CD4-positive, alpha-beta T cell (primary cell): ENCODE data around the gene ULK2. TPM values are rescaled to one million over a fixed set of nuclear protein-coding genes. Genes with fewer than 3 reads are reported as not detected.

Experiments used
- ATAC-seq: fragments of 200-7000 bp; cut with Tn5 transposase; one replicate; pipeline ENCODE4 v1.10.0; 2022; ENCODE audit warnings: mild to moderate bottlenecking; ENCODE audit not compliant: poor library complexity
- CTCF ChIA-PET: fragments of 350-600 bp; sonication (Branson Sonifier 250); formaldehyde crosslinking; loops from one replicate; lab custom pipeline; 2021; ENCODE audit warnings: antibody characterized with exemption, inconsistent platforms; lab: Charles Lee
- POLR2A ChIA-PET: fragments of 350-600 bp; sonication (Branson Sonifier 250); formaldehyde crosslinking; loops from one replicate; lab custom pipeline; 2021; ENCODE audit warnings: antibody characterized with exemption, inconsistent platforms; lab: Charles Lee
- DNase-seq, 14 experiments: peaks; one replicate each; pipeline ENCODE4 v3.0.0-alpha.2; 2013 to 2020; ENCODE audit warnings: mixed read lengths in 2 of 14
- H3K27ac ChIP-seq, 2 donors: one replicate each; pipeline versions ENCODE4 v1.5.1 to v1.7.0; 2013; ENCODE audit warnings: low read length in 2 of 2, low read depth in 1 of 2, mild to moderate bottlenecking in 1 of 2
- H3K27me3 ChIP-seq, 2 experiments: 1 replicate in 1 of 2; 2 replicates in 1 of 2; pipeline versions ENCODE4 v1.6.1 to v1.7.0; 2013; ENCODE audit warnings: low read length in 2 of 2, control low read depth in 1 of 2, mild to moderate bottlenecking in 1 of 2, moderate library complexity in 1 of 2; ENCODE audit not compliant: insufficient read depth in 2 of 2, control insufficient read depth in 1 of 2
- H3K36me3 ChIP-seq: one replicate; pipeline ENCODE4 v1.6.1; 2013; ENCODE audit warnings: low read length, control low read depth; ENCODE audit not compliant: insufficient read depth
- H3K4me1 ChIP-seq: one replicate; pipeline ENCODE4 v1.6.1; 2013; ENCODE audit warnings: low read length, control low read depth; ENCODE audit not compliant: insufficient read depth
- H3K4me3 ChIP-seq: one replicate; pipeline ENCODE4 v1.5.1; 2013; ENCODE audit warnings: mild to moderate bottlenecking, low read length, moderate library complexity
- H3K9me3 ChIP-seq, 2 experiments: 1 replicate in 1 of 2; 2 replicates in 1 of 2; pipeline versions ENCODE4 v1.6.1 to v1.7.0; 2013; ENCODE audit warnings: low read length in 2 of 2, mild to moderate bottlenecking in 2 of 2, control low read depth in 1 of 2, moderate library complexity in 1 of 2; ENCODE audit not compliant: control insufficient read depth in 1 of 2, insufficient read depth in 1 of 2
- H3K27ac Mint-ChIP-seq: one replicate; pipeline ENCODE4 v1.8.0; 2020; ENCODE audit warnings: mixed read lengths
- H3K27me3 Mint-ChIP-seq: one replicate; pipeline ENCODE4 v1.8.0; 2021; ENCODE audit warnings: mixed read lengths
- H3K36me3 Mint-ChIP-seq: one replicate; pipeline ENCODE4 v1.8.0; 2021; ENCODE audit warnings: low read depth, mixed read lengths
- H3K4me1 Mint-ChIP-seq: one replicate; pipeline ENCODE4 v1.8.0; 2021; ENCODE audit warnings: low read depth, mixed read lengths
- H3K4me3 Mint-ChIP-seq: one replicate; pipeline ENCODE4 v1.8.0; 2020; ENCODE audit warnings: mild to moderate bottlenecking, mixed read lengths
- H3K9me3 Mint-ChIP-seq: one replicate; pipeline ENCODE4 v1.8.0; 2020; ENCODE audit warnings: mixed read lengths
- intact Hi-C, 2 experiments: fragments of 100-400 bp; cut with DNase I in 1 of 2; cut with micrococcal nuclease in 1 of 2; formaldehyde crosslinking; loops; one replicate each; pipeline versions ENCODE4 v1.15.1 to v1.9.0; 2023 to 2025; cut with DNase I, micrococcal nuclease
- total RNA-seq, 174 experiments: library from RNA in 2 of 174; stranded (reverse) in 2 of 174; gene quantifications; one replicate each; pipeline ENCODE4 v1.2.3 and lab custom pipeline; 2021 to 2026
- TF ChIP-seq, protein P1 (sequence below): fragments of 200-600 bp; IDR thresholded peaks from one replicate; pipeline ENCODE4 v1.8.0; 2022; ENCODE audit warnings: antibody characterized with exemption, mild to moderate bottlenecking

Gene ULK2
- total RNA-seq, 2 experiments from 2014 or later: 17.1 to 18.3 TPM

DNA sequence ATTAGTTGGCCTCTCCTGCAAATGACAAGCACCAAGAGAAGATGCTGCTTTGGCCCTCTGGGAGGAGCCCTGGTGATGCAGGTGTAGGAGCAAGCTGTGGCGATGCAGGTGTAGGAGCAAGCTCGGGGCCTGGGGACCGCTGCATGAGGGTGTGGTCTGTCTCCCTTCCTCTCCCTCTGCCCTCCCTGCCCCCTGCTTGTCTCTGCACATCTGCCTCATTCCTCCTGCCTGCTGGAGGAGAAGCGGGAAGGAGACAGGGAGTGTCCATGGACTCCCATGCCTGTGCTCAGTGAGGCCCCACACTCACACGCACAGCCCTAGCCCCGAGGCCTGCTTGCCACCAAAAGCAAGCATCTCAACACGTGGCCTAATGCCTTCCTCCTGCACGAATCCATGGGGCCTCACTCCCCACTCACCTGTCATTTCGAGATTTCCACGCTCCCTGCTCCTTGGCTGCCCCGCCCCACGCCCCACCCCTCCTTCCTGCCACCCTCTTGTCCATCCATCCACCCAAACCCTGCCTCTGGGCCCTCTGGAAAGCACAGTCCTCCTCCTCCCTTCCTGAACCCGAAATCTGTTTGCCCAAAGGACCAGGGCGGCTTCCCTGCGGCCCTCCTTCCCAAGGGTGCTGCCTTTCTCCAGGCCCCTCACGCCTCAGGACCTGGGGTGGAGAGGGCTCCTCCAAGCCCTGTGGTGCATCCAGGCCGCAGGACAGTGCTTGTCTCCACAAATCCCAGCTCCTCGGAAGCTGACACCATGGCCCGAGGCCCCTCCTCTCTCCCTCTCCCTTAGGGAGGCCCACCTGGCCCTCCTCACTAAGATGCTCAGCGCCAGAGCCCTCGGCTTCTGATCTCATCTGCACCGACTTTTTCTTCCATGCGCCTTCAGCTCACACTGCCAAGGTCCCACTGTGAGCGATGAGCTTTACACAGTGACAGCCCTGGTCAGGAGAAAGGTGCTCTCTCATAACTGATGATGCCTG lies 107.9 kb downstream of the ULK2 start:
- Histone ChIP-seq H3K27me3 (peaks cover 0 to 5% of the 10 kb centered on the region in 2 experiments), H3K9me3 (no peaks in the 10 kb centered on the region), H3K27ac (no peak overlapping the region), H3K4me3 (no peak overlapping the region), H3K36me3 (no peaks in the 10 kb centered on the region), H3K4me1 (peaks cover 4% of the 10 kb centered on the region)
- Mint-ChIP-seq H3K27ac (no peak overlapping the region), H3K4me1 (peaks cover 6% of the 10 kb centered on the region), H3K4me3 (no peak overlapping the region), H3K36me3 (no peaks in the 10 kb centered on the region), H3K27me3 (peaks cover 8% of the 10 kb centered on the region), H3K9me3 (no peaks in the 10 kb centered on the region)
- ATAC-seq (no peak), DNase-seq (no peak)
- intact Hi-C loops: loop anchor here in 1 of 2 experiments (5.0 kb wide), 1 partner anchor 113 kb away; the partner anchor contains the start of gene ALDH3A2
- TF ChIP-seq, protein P1, sequence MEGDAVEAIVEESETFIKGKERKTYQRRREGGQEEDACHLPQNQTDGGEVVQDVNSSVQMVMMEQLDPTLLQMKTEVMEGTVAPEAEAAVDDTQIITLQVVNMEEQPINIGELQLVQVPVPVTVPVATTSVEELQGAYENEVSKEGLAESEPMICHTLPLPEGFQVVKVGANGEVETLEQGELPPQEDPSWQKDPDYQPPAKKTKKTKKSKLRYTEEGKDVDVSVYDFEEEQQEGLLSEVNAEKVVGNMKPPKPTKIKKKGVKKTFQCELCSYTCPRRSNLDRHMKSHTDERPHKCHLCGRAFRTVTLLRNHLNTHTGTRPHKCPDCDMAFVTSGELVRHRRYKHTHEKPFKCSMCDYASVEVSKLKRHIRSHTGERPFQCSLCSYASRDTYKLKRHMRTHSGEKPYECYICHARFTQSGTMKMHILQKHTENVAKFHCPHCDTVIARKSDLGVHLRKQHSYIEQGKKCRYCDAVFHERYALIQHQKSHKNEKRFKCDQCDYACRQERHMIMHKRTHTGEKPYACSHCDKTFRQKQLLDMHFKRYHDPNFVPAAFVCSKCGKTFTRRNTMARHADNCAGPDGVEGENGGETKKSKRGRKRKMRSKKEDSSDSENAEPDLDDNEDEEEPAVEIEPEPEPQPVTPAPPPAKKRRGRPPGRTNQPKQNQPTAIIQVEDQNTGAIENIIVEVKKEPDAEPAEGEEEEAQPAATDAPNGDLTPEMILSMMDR: no peak
- POLR2A ChIA-PET: no interaction called here
- CTCF ChIA-PET: interaction anchor here (1.3 kb wide), 1 partner anchor 15 kb away, joined by 5 read pairs; no protein-coding TSS in a partner anchor

DNA sequence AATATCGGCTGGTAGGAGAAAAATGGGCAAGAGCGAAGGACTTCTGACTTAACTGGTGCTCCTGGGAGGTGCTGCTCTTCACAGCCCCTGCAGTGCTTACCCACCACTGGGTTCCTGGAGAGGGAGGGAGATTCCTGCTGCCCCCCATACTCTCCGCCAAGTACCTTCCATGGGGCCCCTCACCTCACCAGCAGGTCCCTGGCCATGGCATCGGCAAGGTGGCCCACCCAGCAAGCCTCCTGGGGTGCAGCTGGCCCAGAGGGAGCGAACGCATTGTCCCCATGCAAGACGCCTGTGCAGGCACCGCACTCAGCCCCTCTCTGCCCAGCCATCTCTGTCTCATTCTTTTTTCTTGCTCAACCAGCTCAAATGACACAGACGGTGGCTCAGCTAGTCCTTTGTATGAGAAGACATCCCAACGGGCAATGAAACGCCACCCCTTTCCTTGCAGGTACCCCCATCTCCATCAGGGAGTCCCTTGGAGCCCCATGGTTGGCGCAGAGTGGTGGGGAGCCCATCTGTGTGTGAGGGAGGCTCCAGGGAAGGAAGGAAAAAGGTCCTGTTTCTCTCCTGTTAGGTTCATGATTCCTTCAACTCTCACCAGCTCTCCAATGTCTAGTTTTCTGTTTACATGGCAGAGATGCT lies 110.1 kb downstream of the ULK2 start:
- H3K27me3 ChIP-seq: peaks cover 0 to 5% of the 10 kb centered on the region in 2 experiments
- DNase-seq: no peak
- H3K4me1 Mint-ChIP-seq: peaks cover 2% of the 10 kb centered on the region

DNA sequence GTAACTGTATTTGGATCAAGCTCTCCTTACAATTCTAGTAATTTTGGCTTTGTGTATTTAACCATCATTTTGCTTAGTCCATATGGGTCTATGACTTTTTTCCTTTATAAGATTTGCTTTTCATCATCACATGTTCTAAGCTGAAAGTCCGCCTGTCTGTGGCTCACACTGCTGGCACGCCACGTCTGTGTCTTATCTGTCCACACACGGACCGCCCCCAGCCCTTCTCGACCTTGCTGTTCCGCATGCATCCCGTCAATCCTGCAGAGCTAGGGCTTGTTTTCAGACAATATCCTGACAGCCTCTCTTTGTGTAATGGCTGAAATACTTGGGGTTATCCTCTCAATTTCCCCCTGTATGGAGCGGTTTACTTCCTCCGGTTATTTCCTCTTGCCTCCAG lies 111.2 kb downstream of the ULK2 start:
- TF ChIP-seq, protein P1: no peak
- ChIA-PET CTCF (interaction anchor here (2.0 kb wide), 1 partner anchor 12 kb away, joined by 6 read pairs; no protein-coding TSS in a partner anchor), POLR2A (interaction anchor here (1.1 kb wide), 1 partner anchor 15 kb away, joined by 3 read pairs; no protein-coding TSS in a partner anchor)
- no peaks in the 10 kb centered on the region for H3K36me3 ChIP-seq
- H3K4me1 ChIP-seq: no peaks in the 10 kb centered on the region
- no peak overlapping the region for H3K4me3 ChIP-seq
- Mint-ChIP-seq H3K9me3 (no peaks in the 10 kb centered on the region), H3K36me3 (no peaks in the 10 kb centered on the region), H3K4me3 (no peak overlapping the region), H3K27ac (no peak overlapping the region), H3K4me1 (no peaks in the 10 kb centered on the region), H3K27me3 (peaks cover 14% of the 10 kb centered on the region)
- DNase-seq (no peak), ATAC-seq (no peak)
- peaks cover 0 to 5% of the 10 kb centered on the region in 2 experiments for H3K27me3 ChIP-seq
- intact Hi-C loops: no loop called here
- no peak overlapping the region for H3K27ac ChIP-seq
- H3K9me3 ChIP-seq: no peaks in the 10 kb centered on the region

More for the DNA sequence above, 110.1 kb downstream of the ULK2 start:
- ATAC-seq: no peak
- no peaks in the 10 kb centered on the region for H3K36me3 Mint-ChIP-seq
- ChIA-PET POLR2A (no interaction called here), CTCF (no interaction called here)
- H3K4me3 ChIP-seq: no peak overlapping the region
- H3K27me3 Mint-ChIP-seq: peaks cover 14% of the 10 kb centered on the region
- no peaks in the 10 kb centered on the region for H3K36me3 ChIP-seq
- H3K27ac ChIP-seq: no peak overlapping the region
- intact Hi-C loops: no loop called here
- H3K27ac Mint-ChIP-seq: no peak overlapping the region
- peaks cover 4% of the 10 kb centered on the region for H3K4me1 ChIP-seq
- TF ChIP-seq, protein P1: no peak
- H3K9me3 ChIP-seq: no peaks in the 10 kb centered on the region
- no peak overlapping the region for H3K4me3 Mint-ChIP-seq
- H3K9me3 Mint-ChIP-seq: no peaks in the 10 kb centered on the region
